GM21786 (cell line): Measurements from ENCODE around the gene ICOSLG.
"Not testable (repeated sequence)": the region's sequence is repeated elsewhere in the genome, so short reads cannot be mapped to it uniquely, and the experiment has no call there.

Source experiments
- ATAC-seq: cut with Tn5 transposase; IDR thresholded peaks from one replicate; pipeline ENCODE4 v1.9.1; 2021; ENCODE audit not compliant: unreplicated experiment

Gene ICOSLG

DNA sequence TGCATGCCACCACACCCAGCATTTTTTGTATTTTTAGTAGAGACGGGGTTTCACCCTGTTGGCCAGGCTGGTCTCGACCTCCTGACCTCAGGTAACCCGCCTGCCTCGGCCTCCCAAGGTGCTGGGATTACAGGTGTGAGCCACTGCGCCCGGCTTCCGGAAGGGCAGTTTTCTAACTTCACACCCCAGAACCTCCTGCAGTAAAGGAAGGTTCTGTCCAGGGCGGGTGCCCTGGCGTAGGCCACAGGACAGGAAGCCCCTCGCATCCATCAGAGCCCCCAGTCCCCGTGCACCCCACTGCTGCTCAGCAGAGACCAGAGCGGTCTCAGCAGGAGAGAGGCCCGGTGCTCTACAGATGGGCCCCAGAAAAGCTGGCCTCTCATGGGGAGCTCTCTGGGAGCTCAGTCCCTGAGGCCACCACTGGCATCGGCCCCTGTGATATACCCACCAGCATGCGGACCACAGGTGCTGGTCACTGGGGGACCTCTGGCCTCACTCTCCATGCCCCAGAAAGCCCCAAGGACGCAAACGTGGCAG is 25.1 kb upstream of the ICOSLG start:
- ATAC-seq: no peak

DNA sequence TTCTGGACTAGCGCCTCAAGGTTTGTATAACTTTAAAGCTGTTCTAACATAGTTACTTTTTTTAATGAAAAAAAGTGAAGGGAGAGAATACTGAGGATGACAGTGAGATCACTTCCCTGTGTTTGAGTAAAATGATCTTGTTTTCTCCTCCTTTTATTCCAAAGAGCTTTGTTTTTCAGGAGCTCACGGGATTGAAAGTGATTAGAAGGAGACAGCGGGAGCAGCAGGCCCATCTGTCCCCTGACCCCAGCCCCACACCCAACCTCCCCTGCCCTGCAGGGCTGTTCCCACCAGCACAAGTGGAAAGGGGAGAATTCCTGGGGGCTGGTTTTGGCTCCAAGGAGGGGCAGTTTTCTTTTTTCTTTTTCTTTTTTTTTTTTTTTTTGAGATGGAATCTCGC is 23.0 kb upstream of the ICOSLG start:
- ATAC-seq: no peak

GRCh38 chr21:44263221-44263760 is 22.5 kb upstream of the ICOSLG start:
- no peak for ATAC-seq

DNA sequence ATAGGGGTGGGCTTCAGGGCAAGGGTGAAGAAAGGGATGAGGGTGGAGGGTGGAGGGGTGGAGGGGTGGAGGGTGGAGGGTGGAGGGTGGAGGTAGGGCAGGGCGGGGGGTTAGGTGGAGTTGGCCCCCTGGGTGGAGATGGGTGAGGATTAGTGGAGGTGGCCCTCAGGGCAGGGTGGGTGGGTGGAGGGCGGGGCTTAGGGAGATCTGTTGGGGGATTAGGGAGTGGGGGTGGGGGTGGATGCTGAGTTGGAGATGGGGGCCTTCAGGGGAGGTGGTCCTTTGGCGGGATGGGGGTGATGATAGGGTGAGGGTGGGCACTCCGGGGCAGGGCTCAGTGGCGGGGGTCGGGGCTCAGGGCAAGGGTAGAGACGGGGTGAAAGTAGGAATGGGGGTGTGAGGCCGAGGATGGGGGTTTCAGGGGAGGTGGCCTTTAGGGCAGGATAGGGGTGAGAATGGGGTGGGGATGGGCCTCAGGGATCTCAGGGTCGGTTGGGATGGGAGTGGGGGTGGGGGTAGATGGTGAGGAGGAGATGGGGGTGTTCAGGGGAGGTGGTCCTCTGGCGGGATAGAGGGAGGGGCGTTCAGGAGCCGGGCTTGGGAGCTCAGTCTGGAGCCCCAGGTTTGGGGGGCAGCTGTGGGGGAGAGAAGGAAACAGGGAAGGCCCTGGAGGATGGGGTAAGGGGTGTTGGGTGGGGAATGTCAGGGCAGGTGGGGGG is 21.8 kb upstream of the ICOSLG start:
- no peak for ATAC-seq

DNA sequence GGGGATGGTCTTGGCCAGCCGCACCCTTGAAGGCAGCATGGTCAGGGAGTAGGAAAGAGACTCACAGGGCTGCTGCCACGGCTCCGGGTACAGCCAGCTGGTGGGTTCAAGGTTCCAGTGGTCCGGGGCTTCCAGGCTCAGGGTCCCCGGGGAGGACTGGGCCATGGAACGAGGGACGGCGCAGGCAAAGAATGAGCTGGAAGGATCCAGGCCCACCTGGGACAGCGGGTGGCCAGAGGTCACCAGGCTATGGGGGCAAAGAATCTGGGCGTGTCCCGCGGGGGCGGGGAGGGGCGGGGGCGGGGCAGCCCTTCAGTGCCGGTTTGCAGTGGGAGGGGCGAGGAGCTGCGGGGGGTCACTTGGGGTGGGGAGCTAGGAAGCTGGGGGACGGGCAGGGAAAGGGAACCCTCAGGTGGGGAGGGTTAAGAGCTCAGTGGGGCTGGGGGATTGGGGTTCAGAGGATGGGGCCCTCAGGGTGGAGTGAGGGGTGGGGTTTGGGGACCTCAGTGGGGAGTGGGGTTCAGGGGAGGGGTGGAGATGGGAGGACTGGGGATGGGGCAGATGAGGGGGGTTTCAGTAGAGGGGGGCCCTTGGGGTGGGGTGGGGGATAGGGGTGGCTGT is 21.0 kb upstream of the ICOSLG start, which contains the start of gene DNMT3L:
DNMT3L (minus strand) TSS at position 223 of the 621 bp plus-strand sequence. CDS start 638 bp downstream, outside the sequence.
- no peak for ATAC-seq

GRCh38 chr21:44260791-44261631 is 20.3 kb upstream of the ICOSLG start:
- ATAC-seq: no peak

GRCh38 chr21:44260066-44260465 is 19.3 kb upstream of the ICOSLG start:
- no peak for ATAC-seq

- no peak for ATAC-seq
Measured at GRCh38 chr21:44259082-44259705, 18.5 kb upstream of the ICOSLG start.

GRCh38 chr21:44258056-44258725 is 17.4 kb upstream of the ICOSLG start:
- no peak for ATAC-seq

- no peak for ATAC-seq
Measured at GRCh38 chr21:44255511-44255981, 14.8 kb upstream of the ICOSLG start.

DNA sequence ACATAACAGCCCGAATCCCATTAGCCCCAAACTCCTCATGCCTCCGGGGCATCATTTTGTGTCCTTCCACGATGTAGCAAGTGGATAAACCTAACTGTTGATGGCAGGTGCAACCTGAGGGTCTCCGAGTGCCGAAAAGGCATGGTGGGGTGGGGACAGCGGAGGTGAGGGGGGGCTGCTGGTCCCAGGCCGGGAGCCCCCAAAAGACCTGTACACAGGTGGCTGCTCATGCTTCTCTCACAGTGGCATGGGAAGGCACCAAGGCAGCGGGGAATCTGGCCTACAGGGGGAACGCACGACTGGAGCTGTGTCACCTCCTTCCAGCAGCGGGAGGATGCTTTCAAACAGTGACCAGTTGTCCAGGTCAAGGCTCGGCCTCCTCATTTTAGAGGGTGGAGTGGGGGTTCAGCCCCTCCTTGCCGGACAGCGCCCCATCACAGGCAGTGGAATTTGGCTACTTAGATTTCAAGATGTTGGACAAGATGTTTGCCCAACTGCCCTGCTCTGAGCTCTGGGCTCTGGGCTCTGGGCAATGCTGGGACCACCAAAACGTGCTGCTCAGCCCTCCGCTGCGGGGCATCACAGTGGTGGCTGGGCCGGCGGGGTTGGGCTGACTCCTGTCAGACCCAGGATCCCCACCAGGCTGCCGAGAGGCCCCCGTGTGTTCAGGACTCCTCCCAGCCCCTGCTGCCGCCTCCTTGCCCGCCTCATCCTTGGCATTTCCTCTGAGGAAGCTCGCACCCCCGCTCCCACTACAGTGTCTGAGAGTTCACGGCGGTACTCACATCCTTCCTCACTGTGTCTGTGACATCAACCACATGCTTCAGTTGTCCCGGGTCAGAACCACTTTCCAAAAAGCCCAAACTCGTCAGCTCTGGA is 13.3 kb upstream of the ICOSLG start:
- no peak for ATAC-seq

DNA sequence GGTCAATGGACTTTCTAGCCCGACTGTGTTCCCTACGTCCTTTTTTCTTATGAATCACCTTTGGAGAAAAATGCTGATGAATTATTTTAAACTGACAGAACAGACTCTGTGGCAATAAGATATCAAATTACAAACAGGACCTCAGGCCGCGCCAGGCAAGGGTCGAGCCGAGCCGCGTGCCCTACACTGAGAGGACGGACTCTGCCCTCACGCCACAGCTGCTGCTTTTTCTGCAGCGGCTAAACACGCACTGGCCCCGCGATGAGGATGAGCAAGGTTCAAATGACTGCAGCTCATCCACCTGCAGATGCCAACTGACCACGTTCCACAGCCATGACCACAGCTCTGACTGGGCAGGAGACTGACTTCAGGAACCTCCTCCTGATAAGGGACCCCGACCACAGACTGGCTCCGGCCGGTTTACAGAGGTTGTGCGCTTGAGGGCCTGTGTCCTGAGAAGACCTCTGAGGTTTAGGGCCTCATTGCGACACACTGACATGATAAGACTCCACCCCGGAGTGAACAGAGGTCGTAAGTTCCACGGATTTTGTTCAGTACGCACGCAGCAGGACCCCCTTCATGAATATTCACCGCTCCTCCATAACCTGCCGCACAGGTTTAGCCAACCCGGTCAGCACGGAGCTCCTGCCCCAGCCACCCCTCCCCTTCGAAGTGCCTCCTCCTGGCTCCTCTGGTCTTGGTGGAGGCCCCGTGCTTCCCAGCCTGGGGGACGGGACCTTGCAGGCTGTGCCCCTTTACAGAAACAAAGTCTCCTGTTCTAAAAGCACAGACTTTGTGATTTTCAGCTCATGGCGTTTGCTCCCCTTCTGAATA is 8.7 kb upstream of the ICOSLG start:
- not testable (repeated sequence) for ATAC-seq

- not testable (repeated sequence) for ATAC-seq
Measured at GRCh38 chr21:44247904-44248303, 7.2 kb upstream of the ICOSLG start.

DNA sequence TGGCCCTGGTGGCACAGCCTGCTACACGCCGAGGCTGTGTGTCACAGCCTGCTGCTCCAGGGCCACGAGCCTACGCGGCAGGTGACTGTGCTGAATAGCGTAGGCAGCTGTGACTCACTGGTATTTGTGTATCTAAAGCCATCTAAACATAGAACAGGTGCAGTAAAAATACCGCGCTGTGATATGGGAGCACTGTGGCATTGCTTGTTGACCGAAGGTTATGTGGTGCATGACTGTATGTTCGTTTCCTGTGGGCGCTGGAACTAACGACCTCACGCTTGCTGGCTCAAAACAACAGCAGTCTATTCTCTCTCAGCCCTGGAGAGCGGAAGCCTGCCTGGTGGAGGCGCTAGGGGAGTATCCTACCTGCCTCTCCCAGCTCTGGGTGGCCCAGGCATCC is 3.2 kb upstream of the ICOSLG start:
- peak; percentile 53 for ATAC-seq

- peak; percentile 29 for ATAC-seq
Measured at GRCh38 chr21:44241281-44241680, 538 bp upstream of the ICOSLG start.

GRCh38 chr21:44240353-44240752 is 390 bp downstream of the ICOSLG start:
- ATAC-seq: not testable (repeated sequence)

GRCh38 chr21:44229561-44229960 is 11.2 kb downstream of the ICOSLG start:
- ATAC-seq: not testable (repeated sequence)

- ATAC-seq: not testable (repeated sequence)
Measured at GRCh38 chr21:44228109-44228508, 12.6 kb downstream of the ICOSLG start.
